ENCODE measurements around the gene PLIN4.

Gene PLIN4

DNA sequence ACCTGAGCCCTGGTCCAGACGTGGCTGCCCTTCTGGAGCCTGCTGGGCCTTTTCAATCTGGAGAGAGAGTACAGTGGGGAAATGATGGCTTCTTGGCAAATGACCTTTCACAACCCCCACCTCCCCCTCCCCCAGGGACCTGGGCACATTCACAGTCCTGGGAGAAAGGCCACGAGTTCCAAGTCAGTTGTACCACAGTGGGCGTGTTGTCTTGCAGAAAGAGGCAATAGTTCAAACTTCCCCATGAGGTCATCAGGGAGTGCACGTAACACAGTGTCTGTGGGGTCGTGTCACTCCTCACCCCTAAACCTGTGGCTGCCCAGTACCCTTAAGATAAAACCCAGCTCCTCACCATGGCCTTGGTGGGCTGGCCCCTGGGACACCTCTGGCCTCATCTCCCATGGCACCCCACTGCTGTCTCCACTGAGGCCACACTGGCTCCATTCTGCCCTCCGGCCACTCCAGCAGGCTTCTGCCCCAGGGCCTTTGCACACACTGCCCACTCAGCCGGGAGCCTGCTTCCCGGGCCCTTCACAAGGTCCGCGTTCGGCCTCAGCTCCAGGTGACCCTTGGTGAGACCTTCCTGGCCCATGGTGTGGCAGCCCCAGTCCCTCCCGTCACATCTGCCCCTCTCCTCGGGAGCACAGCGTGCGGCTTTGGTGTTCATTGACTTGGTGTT is 13.3 kb downstream of the PLIN4 start:
- TF ChIP-seq, protein P1, sequence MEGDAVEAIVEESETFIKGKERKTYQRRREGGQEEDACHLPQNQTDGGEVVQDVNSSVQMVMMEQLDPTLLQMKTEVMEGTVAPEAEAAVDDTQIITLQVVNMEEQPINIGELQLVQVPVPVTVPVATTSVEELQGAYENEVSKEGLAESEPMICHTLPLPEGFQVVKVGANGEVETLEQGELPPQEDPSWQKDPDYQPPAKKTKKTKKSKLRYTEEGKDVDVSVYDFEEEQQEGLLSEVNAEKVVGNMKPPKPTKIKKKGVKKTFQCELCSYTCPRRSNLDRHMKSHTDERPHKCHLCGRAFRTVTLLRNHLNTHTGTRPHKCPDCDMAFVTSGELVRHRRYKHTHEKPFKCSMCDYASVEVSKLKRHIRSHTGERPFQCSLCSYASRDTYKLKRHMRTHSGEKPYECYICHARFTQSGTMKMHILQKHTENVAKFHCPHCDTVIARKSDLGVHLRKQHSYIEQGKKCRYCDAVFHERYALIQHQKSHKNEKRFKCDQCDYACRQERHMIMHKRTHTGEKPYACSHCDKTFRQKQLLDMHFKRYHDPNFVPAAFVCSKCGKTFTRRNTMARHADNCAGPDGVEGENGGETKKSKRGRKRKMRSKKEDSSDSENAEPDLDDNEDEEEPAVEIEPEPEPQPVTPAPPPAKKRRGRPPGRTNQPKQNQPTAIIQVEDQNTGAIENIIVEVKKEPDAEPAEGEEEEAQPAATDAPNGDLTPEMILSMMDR (conservative IDR thresholded peaks at IDR 0.05; ENCODE audit: low read length): no peak
- no peak for DNase-seq (ENCODE audit: low read depth)
- H3K4me3 ChIP-seq (ENCODE audit: low read length): no peak overlapping the region

DNA sequence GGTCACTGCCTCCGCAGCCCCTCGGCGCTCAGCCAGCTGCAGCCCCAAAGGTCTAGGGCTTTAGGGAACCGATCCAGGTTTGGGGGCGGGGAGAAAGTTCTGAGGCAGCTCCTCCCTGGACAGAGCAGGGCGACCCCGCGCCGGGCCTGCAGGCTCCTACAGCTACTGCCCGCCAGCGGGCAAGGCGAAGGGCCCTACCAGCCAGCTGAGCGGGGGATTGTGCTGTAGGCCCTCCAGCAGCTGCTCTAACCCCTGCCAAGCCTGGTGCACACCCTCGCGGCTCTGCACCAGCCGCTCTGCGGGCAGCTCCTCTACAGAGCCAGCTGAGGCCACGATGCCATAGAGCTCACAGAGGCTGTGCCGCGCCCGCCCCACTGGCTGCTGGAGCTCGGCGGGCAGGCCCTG is 14.0 kb downstream of the PLIN4 start:
- TF ChIP-seq, protein P1 (conservative IDR thresholded peaks at IDR 0.05; ENCODE audit: low read length): no peak
- H3K4me3 ChIP-seq (ENCODE audit: low read length): no peak overlapping the region
- no peak for DNase-seq (ENCODE audit: low read depth)

DNA sequence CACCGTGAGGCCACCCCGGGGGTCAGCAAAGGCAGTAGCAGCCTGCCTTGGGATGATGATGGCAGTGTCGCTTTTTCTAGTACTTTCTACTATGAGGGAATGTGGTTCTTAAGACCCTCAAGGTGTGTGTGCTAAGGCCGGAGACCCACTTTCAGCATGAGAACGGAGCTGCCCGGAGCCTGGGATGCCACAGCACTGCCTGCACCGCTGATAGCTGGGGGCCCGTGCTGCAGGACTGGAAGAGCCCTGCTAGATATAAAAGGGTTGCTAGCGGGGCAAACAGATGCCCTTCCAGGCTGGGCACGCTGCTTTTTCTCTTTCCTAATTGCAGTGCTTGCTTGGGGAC is 14.5 kb downstream of the PLIN4 start:
- no peak for DNase-seq (ENCODE audit: low read depth)
- TF ChIP-seq, protein P1 (conservative IDR thresholded peaks at IDR 0.05; ENCODE audit: low read length): no peak
- H3K4me3 ChIP-seq (ENCODE audit: low read length): no peak overlapping the region

DNA sequence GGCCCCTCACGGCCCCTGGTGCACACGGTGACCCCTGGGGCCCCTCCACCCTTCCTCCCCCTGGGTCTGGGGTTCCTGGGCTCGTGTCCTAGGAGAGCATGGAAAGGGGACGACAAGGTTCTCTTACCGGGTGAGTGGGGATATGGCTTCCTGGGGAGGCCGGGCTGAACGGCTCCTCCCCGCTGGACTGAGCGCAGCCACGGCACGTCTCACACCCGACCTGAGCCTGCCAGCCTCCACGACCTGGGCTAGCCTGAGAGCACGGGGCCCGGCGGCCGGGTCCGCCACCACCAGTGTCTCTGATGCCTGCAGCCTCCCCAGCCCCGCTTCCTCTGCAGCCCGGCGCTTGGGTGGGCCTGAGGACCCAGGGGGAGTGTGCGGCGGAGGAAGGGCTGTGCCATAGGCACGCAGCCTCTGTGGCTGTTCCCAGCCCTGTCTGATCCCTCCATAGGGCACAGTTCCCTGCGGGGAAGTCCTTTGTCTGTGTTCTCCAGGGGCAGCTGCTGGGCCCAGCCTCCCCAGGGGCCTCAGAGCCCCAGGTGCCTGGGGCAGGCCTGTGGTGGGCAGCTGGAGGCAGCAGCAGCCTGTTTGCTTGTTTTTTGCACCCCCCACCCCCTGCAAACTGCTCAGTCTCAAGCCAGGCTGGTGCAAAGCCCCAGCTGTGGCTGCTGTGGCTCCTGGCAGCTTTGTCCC is 15.0 kb downstream of the PLIN4 start:
- H3K4me3 ChIP-seq (ENCODE audit: low read length): no peak overlapping the region
- TF ChIP-seq, protein P1 (conservative IDR thresholded peaks at IDR 0.05; ENCODE audit: low read length): no peak
- no peak for DNase-seq (ENCODE audit: low read depth)

DNA sequence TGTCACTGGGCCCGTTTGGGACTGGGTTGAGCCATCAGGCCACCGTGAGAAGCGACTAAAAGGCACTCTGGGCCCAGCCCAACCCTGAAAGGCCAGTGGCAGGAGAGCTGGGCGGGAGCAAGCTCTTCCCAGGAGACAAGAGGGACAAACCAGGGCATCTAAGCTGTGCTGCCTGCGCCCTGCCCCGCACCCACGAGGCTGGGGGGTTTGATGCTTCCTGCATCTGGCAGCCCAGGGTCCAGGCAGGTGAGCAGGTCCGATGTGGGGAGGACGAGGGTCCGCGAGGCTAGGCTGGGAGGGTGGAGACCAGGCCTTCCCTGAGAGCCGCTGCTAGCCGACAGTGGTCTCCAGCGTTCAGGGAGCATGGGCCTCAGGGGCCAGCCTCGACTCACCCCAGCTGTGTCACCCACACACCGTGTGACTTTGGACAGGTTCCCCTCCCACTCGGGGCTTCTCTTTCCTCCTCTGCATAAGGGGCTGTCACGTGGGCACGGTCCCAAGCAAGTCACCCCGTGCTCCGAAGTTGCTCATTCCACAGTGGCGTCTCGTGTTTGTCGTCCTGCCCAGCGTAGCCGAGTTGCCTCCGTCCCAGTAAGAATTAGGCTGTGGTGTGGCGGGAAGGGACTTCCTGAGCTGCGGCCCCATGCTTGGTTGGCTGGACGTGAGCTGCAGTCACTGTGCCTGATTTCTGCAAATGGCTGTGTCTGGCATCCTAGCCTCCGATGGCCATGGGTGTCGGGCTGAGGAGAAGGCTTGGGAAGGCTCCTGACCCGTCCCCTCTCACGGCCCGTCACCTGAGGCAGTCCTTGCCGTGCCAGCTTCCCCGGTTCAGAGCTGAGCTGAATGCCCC is 15.8 kb downstream of the PLIN4 start:
- TF ChIP-seq, protein P1 (conservative IDR thresholded peaks at IDR 0.05; ENCODE audit: low read length): no peak
- H3K4me3 ChIP-seq (ENCODE audit: low read length): no peak overlapping the region
- no peak for DNase-seq (ENCODE audit: low read depth)

DNA sequence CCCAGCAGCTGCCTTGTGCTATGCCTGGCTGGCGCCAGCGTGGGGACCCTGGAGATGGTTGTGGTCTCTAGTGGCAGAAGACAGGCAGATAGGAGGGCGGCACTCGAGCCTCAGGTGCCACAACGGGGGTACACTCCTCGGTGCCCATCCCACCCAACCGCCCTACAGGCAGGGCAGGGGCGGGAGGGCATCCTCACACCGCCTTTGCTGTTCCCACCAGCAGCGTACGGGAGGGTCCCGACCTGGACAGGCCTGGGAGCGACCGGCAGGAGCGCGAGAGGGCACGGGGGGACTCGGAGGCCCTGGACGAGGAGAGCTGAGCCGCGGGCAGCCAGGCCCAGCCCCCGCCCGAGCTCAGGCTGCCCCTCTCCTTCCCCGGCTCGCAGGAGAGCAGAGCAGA is 16.6 kb downstream of the PLIN4 start:
- H3K4me3 ChIP-seq (ENCODE audit: low read length): no peak overlapping the region
- TF ChIP-seq, protein P1 (conservative IDR thresholded peaks at IDR 0.05; ENCODE audit: low read length): no peak
- DNase-seq (ENCODE audit: low read depth): no peak
